Nephron (organoid): ENCODE data around the gene DDX20.

Experiments used
- H3K27ac Mint-ChIP-seq, 3 experiments: 2 replicates each; pipeline ENCODE4 v1.8.0; 2020; ENCODE audit warnings: mixed read lengths in 3 of 3, mild to moderate bottlenecking in 2 of 3, moderate library complexity in 1 of 3
- H3K27me3 Mint-ChIP-seq: 2 replicates; pipeline ENCODE4 v1.8.0; 2021; ENCODE audit warnings: low read depth, mild to moderate bottlenecking, moderate library complexity, mixed read lengths
- H3K36me3 Mint-ChIP-seq: 2 replicates; pipeline ENCODE4 v1.8.0; 2020; ENCODE audit warnings: low read depth, mixed read lengths
- H3K4me1 Mint-ChIP-seq: 2 replicates; pipeline ENCODE4 v1.8.0; 2020; ENCODE audit warnings: mixed read lengths
- H3K4me3 Mint-ChIP-seq, 3 experiments: 2 replicates each; pipeline ENCODE4 v1.8.0; 2020; ENCODE audit warnings: mild to moderate bottlenecking in 3 of 3, mixed read lengths in 3 of 3, moderate library complexity in 2 of 3
- H3K9me3 Mint-ChIP-seq: 2 replicates; pipeline ENCODE4 v1.8.0; 2020; ENCODE audit warnings: mixed read lengths
- TF ChIP-seq, protein P1 (sequence below), 3 experiments: fragments of 200-600 bp; sonication (generic); IDR thresholded peaks; one replicate each; pipeline ENCODE4 v1.5.0; 2021; ENCODE audit warnings: antibody characterized with exemption in 3 of 3; ENCODE audit not compliant: unreplicated experiment in 3 of 3

Gene DDX20

DNA sequence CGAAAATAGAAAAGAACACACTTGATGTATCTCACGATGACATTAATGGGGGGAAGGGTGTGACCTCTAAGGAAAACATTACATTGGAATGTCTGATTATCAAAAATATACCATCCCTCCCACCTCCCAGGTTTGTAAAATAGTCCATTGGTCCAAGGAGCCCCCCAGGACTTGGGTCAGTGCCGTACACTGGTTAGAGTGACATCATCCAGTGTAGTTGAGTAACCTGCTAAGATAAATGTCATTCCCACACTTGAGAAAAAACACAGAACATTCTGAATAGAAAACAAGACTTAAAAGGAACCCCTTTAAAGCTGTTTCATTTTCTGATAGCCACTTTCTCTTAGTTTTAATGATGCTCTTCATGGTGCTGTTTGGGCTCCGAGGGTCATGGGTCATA lies 15.2 kb downstream of the DDX20 start:
- Mint-ChIP-seq H3K4me1 (peaks cover 15% of the 10 kb centered on the region), H3K4me3 (no peak overlapping the region), H3K9me3 (no peaks in the 10 kb centered on the region), H3K36me3 (peaks cover 13% of the 10 kb centered on the region), H3K27me3 (no peaks in the 10 kb centered on the region), H3K27ac (no peak overlapping the region)
- TF ChIP-seq, protein P1, sequence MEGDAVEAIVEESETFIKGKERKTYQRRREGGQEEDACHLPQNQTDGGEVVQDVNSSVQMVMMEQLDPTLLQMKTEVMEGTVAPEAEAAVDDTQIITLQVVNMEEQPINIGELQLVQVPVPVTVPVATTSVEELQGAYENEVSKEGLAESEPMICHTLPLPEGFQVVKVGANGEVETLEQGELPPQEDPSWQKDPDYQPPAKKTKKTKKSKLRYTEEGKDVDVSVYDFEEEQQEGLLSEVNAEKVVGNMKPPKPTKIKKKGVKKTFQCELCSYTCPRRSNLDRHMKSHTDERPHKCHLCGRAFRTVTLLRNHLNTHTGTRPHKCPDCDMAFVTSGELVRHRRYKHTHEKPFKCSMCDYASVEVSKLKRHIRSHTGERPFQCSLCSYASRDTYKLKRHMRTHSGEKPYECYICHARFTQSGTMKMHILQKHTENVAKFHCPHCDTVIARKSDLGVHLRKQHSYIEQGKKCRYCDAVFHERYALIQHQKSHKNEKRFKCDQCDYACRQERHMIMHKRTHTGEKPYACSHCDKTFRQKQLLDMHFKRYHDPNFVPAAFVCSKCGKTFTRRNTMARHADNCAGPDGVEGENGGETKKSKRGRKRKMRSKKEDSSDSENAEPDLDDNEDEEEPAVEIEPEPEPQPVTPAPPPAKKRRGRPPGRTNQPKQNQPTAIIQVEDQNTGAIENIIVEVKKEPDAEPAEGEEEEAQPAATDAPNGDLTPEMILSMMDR (IDR thresholded peaks at IDR 0.05; ENCODE audit: unreplicated experiment in 3 of 3) = no peak

DNA sequence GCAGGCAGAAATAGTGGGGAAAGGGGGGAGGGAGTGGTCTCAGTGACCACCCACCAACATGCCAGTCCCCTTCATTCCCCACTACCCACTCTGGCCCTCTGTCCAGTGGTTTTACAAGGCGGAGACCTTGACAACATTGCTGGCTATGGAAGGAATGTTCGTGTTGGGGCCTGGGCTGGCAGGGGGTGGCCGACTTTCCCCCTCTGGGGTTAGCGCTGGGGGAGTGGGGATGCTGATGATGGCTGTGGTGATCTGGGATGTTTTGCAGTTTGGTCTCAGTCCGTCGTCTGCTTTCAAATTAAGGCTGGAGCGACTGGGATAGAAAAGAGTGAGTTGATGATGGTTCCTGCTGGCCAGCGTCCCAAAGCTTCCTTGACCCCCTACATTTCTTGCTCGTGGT lies 20.3 kb downstream of the DDX20 start:
- Mint-ChIP-seq H3K36me3 (no peaks in the 10 kb centered on the region), H3K9me3 (no peaks in the 10 kb centered on the region), H3K27me3 (no peaks in the 10 kb centered on the region), H3K4me1 (peaks cover 32% of the 10 kb centered on the region), H3K27ac (no peak overlapping the region), H3K4me3 (no peak overlapping the region)
- TF ChIP-seq, protein P1 (IDR thresholded peaks at IDR 0.05; ENCODE audit: unreplicated experiment in 3 of 3) = no peak

DNA sequence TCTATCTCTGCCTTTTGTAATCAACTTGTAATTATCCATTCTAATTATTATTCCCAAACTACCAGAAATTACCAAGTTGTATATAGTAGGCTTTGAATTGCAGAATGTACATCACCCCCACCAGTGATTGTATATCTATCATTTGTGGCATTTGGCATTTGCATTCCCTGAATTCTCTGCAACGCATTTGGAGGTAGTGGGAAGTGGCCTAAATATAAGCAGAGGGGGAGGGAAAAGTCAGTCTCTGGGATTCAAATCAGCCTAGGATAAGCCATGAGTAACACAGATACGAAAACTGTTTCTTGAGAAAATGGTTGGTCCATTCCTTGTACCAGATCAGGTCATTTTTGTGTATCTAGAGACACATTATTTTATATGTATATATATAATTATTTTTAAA lies 20.7 kb downstream of the DDX20 start:
- H3K4me3 Mint-ChIP-seq = no peak overlapping the region
- no peaks in the 10 kb centered on the region for H3K9me3 Mint-ChIP-seq
- H3K27me3 Mint-ChIP-seq = no peaks in the 10 kb centered on the region
- H3K4me1 Mint-ChIP-seq = peaks cover 32% of the 10 kb centered on the region
- H3K36me3 Mint-ChIP-seq = no peaks in the 10 kb centered on the region
- TF ChIP-seq, protein P1 (IDR thresholded peaks at IDR 0.05; ENCODE audit: unreplicated experiment in 3 of 3) = no peak
- no peak overlapping the region for H3K27ac Mint-ChIP-seq

DNA sequence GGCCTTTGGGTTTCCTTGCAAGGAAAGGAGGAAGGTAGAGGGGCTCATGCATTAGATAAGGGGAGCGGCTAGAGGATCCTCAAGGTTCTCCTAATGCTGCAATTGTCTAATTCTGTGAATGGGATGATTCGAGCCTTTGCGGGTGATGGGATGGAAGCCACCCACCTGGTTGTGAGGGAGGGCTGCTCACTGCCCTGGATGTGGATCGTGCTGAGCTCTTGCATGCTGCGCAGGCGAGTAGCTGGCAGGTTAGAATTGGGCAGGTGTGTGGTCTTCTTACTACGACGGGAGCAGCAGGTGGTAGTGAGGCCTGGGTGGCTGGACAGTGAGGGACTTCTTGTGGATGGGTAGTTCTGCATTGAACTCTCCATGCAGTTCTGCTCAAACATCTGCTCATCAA lies 21.2 kb downstream of the DDX20 start:
- H3K4me3 Mint-ChIP-seq = peak overlapping the region in 1 of 3 experiments; percentile 11
- H3K36me3 Mint-ChIP-seq = no peaks in the 10 kb centered on the region
- TF ChIP-seq, protein P1 (IDR thresholded peaks at IDR 0.05; ENCODE audit: unreplicated experiment in 3 of 3) = no peak
- H3K9me3 Mint-ChIP-seq = no peaks in the 10 kb centered on the region
- no peak overlapping the region for H3K27ac Mint-ChIP-seq
- H3K27me3 Mint-ChIP-seq = no peaks in the 10 kb centered on the region
- peaks cover 32% of the 10 kb centered on the region for H3K4me1 Mint-ChIP-seq

DNA sequence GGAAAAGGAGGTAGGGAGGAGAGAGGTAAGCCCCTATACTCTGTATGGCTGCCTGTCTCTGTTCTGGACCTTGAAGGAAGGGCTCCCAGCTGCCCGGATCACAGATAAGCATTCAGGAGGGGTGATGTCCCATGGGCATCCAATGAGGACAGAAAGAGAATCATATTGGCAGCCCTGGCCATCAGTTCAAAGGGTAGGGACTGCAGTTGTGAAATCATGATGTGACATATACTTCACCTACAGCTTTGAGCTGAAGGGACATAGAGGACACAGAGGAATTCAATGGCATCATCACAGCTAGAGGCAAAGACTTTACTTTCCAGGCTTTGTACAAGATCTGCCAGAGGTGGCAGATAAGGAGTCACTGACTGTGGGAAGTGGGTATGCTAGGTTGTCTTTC lies 21.6 kb downstream of the DDX20 start:
- Mint-ChIP-seq H3K27me3 (no peaks in the 10 kb centered on the region), H3K4me3 (no peak overlapping the region), H3K9me3 (no peaks in the 10 kb centered on the region), H3K27ac (no peak overlapping the region), H3K4me1 (peaks cover 32% of the 10 kb centered on the region), H3K36me3 (no peaks in the 10 kb centered on the region)
- TF ChIP-seq, protein P1 (IDR thresholded peaks at IDR 0.05; ENCODE audit: unreplicated experiment in 3 of 3) = no peak

DNA sequence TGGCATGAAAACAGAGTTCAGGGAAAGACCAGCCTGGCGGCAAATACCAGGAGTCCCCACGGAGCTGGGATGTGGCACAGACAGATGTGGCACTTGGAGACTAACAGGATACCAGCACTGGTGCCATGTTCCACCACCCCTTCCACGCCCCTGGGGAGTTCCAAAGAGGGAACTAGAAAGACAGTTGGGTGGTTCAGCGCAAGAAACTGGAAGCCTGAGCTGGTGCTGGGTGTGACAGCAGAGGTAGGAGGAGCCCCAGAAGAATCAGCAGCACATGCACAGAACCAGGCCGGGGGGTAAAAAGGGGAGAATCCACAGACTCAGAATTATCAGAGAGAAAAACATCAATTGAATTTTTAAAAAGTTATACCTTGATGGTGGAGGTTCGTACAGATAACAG lies 22.4 kb downstream of the DDX20 start:
- no peak overlapping the region for H3K27ac Mint-ChIP-seq
- peaks cover 32% of the 10 kb centered on the region for H3K4me1 Mint-ChIP-seq
- H3K27me3 Mint-ChIP-seq = no peaks in the 10 kb centered on the region
- no peak overlapping the region for H3K4me3 Mint-ChIP-seq
- TF ChIP-seq, protein P1 (IDR thresholded peaks at IDR 0.05; ENCODE audit: unreplicated experiment in 3 of 3) = no peak
- H3K9me3 Mint-ChIP-seq = no peaks in the 10 kb centered on the region
- no peaks in the 10 kb centered on the region for H3K36me3 Mint-ChIP-seq
